Loucy (cell line): ENCODE results near the gene PARVA.

Experiments used
- H2AFZ ChIP-seq: fragments of 200-600 bp; sonication (generic); 2 replicates; pipeline ENCODE4 v1.6.0; 2016; ENCODE audit warnings: antibody characterized with exemption, mild to moderate bottlenecking, low read length, moderate library complexity
- H3F3A ChIP-seq: fragments of 200-600 bp; 2 replicates; pipeline ENCODE4 v1.6.0; 2016; ENCODE audit warnings: antibody characterized with exemption, low read depth, mild to moderate bottlenecking
- H3K27me3 ChIP-seq: fragments of 200-600 bp; sonication (generic); 2 replicates; pipeline ENCODE4 v1.6.1; 2014; ENCODE audit warnings: low read length, mild to moderate bottlenecking; ENCODE audit not compliant: insufficient read depth, poor library complexity, severe bottlenecking
- H3K36me3 ChIP-seq: fragments of 200-600 bp; sonication (generic); 2 replicates; pipeline ENCODE4 v1.6.1; 2016; ENCODE audit warnings: low read length; ENCODE audit not compliant: insufficient read depth
- H3K4me1 ChIP-seq: fragments of 200-600 bp; sonication (generic); 2 replicates; pipeline ENCODE4 v1.5.1; 2014; ENCODE audit warnings: low read length, mild to moderate bottlenecking; ENCODE audit not compliant: insufficient read depth, poor library complexity, severe bottlenecking
- H3K4me2 ChIP-seq: fragments of 200-600 bp; sonication (generic); 2 replicates; pipeline ENCODE4 v1.6.0; 2014; ENCODE audit warnings: antibody characterized with exemption, low read length, low read depth, mild to moderate bottlenecking; ENCODE audit not compliant: poor library complexity, severe bottlenecking
- H3K4me3 ChIP-seq: fragments of 200-600 bp; sonication (generic); 2 replicates; pipeline ENCODE4 v1.5.1; 2014; ENCODE audit warnings: low read length, mild to moderate bottlenecking, mixed read lengths; ENCODE audit not compliant: poor library complexity, severe bottlenecking
- H3K79me2 ChIP-seq: fragments of 200-600 bp; sonication (generic); 2 replicates; pipeline ENCODE4 v1.6.1; 2014; ENCODE audit warnings: low read length; ENCODE audit not compliant: insufficient read depth
- H3K9ac ChIP-seq: fragments of 200-600 bp; sonication (generic); 2 replicates; pipeline ENCODE4 v1.6.0; 2014; ENCODE audit warnings: mild to moderate bottlenecking, low read depth, low read length, moderate library complexity; ENCODE audit not compliant: poor library complexity, severe bottlenecking
- H3K9me2 ChIP-seq: fragments of 200-600 bp; sonication (generic); replicated peaks from 2 replicates; pipeline ENCODE4 v1.6.1; 2016; ENCODE audit warnings: low read depth, low read length, mixed read lengths
- H3K9me3 ChIP-seq: fragments of 200-600 bp; sonication (generic); 2 replicates; pipeline ENCODE4 v1.6.1; 2014; ENCODE audit warnings: mild to moderate bottlenecking, antibody characterized with exemption, low read length, low read depth; ENCODE audit not compliant: insufficient read depth
- H4K20me1 ChIP-seq: fragments of 200-600 bp; sonication (generic); 2 replicates; pipeline ENCODE4 v1.6.0; 2014; ENCODE audit warnings: antibody characterized with exemption, low read length, mild to moderate bottlenecking; ENCODE audit not compliant: insufficient read depth, poor library complexity, severe bottlenecking
- CTCF ChIP-seq: fragments of 200-600 bp; sonication (generic); conservative IDR thresholded peaks from 2 replicates; pipeline ENCODE4 v1.5.1; 2014; ENCODE audit warnings: mild to moderate bottlenecking, antibody characterized with exemption, low read length
- EZH2phosphoT487 ChIP-seq: fragments of 200-600 bp; IDR thresholded peaks from 2 replicates; pipeline ENCODE4 v1.6.1; 2018; ENCODE audit warnings: antibody characterized with exemption, mild to moderate bottlenecking, moderate library complexity, borderline replicate concordance

PARVA gene

GRCh38 chr11:12560861-12561260 lies 183.5 kb downstream of the PARVA start:
- Histone ChIP-seq H4K20me1 (no peaks in the 10 kb centered on the region), H3K27me3 (no peaks in the 10 kb centered on the region), H3K4me3 (no peak overlapping the region), H3K9me2 (no peaks in the 10 kb centered on the region), H3K79me2 (no peaks in the 10 kb centered on the region), H3K4me1 (no peaks in the 10 kb centered on the region), H2AFZ (no peak overlapping the region), H3K36me3 (no peaks in the 10 kb centered on the region), H3K9ac (no peak overlapping the region), H3F3A (no peaks in the 10 kb centered on the region), H3K4me2 (no peak overlapping the region), H3K9me3 (no peaks in the 10 kb centered on the region)
- no peak for TF ChIP-seq EZH2phosphoT487
- TF ChIP-seq CTCF = no peak

- no peaks in the 10 kb centered on the region for H3K4me1 ChIP-seq
- H3K79me2 ChIP-seq = no peaks in the 10 kb centered on the region
- TF ChIP-seq CTCF = no peak
- no peak for TF ChIP-seq EZH2phosphoT487
- no peaks in the 10 kb centered on the region for H3K9me2 ChIP-seq
- no peak overlapping the region for H3K4me2 ChIP-seq
- H3K36me3 ChIP-seq = no peaks in the 10 kb centered on the region
- H3K27me3 ChIP-seq = peaks cover 5% of the 10 kb centered on the region
- H3F3A ChIP-seq = no peaks in the 10 kb centered on the region
- H3K9ac ChIP-seq = no peak overlapping the region
- H3K9me3 ChIP-seq = no peaks in the 10 kb centered on the region
- H4K20me1 ChIP-seq = no peaks in the 10 kb centered on the region
- no peak overlapping the region for H2AFZ ChIP-seq
- no peak overlapping the region for H3K4me3 ChIP-seq
These were observed 186.6 kb downstream of the PARVA start for GRCh38 chr11:12564012-12564411.

DNA sequence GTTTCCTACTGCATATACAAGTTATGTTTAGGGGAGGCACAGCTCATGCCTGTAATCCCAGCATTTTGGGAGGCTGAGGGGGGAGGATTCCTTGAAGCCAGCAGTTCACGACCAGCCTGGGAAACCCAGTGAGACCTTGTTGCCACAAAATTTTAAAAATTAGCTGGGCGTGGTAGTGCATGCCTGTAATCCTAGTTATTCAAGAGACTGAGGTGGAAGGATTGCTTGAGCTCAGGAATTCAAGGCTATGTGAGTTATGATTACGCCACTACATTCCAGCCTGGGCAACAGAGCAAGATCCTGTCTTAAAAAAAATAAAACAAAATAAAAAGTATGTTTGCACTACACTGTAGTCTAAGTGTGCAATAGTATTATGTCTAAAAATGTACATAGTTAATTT lies 188.0 kb downstream of the PARVA start:
- Histone ChIP-seq H3K9ac (no peak overlapping the region), H2AFZ (no peak overlapping the region), H3K27me3 (peaks cover 6% of the 10 kb centered on the region), H3F3A (no peaks in the 10 kb centered on the region), H3K9me2 (no peaks in the 10 kb centered on the region), H3K79me2 (no peaks in the 10 kb centered on the region), H3K4me2 (no peak overlapping the region), H3K4me3 (no peak overlapping the region), H3K9me3 (no peaks in the 10 kb centered on the region), H4K20me1 (no peaks in the 10 kb centered on the region), H3K36me3 (no peaks in the 10 kb centered on the region), H3K4me1 (no peaks in the 10 kb centered on the region)
- TF ChIP-seq CTCF (no peak), EZH2phosphoT487 (no peak)
